ENCODE data around the gene FAM168A.

GRCh38 chr11:73637012-73637411, 39.1 kb upstream of the FAM168A start:
- TF ChIP-seq, protein P1, sequence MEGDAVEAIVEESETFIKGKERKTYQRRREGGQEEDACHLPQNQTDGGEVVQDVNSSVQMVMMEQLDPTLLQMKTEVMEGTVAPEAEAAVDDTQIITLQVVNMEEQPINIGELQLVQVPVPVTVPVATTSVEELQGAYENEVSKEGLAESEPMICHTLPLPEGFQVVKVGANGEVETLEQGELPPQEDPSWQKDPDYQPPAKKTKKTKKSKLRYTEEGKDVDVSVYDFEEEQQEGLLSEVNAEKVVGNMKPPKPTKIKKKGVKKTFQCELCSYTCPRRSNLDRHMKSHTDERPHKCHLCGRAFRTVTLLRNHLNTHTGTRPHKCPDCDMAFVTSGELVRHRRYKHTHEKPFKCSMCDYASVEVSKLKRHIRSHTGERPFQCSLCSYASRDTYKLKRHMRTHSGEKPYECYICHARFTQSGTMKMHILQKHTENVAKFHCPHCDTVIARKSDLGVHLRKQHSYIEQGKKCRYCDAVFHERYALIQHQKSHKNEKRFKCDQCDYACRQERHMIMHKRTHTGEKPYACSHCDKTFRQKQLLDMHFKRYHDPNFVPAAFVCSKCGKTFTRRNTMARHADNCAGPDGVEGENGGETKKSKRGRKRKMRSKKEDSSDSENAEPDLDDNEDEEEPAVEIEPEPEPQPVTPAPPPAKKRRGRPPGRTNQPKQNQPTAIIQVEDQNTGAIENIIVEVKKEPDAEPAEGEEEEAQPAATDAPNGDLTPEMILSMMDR (IDR thresholded peaks at IDR 0.05; ENCODE audit: low read depth, low read length, missing input control): no peak
- TF ChIP-seq RXRA (IDR thresholded peaks at IDR 0.05): no peak
- TF ChIP-seq, protein P2, sequence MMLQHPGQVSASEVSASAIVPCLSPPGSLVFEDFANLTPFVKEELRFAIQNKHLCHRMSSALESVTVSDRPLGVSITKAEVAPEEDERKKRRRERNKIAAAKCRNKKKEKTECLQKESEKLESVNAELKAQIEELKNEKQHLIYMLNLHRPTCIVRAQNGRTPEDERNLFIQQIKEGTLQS (IDR thresholded peaks at IDR 0.05): no peak
- TF ChIP-seq ZBTB33 (IDR thresholded peaks at IDR 0.05): no peak
- no peak for TF ChIP-seq REST (IDR thresholded peaks at IDR 0.05)

Data from liver (tissue), 3 donors.